Head of caudate nucleus (tissue), 42 donors: ENCODE measurements around the gene HOMER3.
"Not testable (repeated sequence)": the region's sequence is repeated elsewhere in the genome, so short reads cannot be mapped to it uniquely, and the experiment has no call there.

Experiments used
- DNase-seq, 42 donors: peaks; one replicate each; pipeline versions ENCODE4 v3.0.0 to v3.0.0-alpha.2; 2020 to 2021; ENCODE audit warnings: mixed read lengths in 7 of 42
- intact Hi-C: fragments of 100-400 bp; cut with DNase I; formaldehyde crosslinking; loops from one replicate; pipeline ENCODE4 v1.15.0; 2022

The HOMER3 gene

GRCh38 chr19:18932216-18932841 is 8.7 kb downstream of the HOMER3 start:
- intact Hi-C loops, result no loop called here
- DNase-seq, result peak; percentile 63 to 91 (median 81)

- no peak for DNase-seq
- intact Hi-C loops, result no loop called here
These were observed 9.5 kb downstream of the HOMER3 start for GRCh38 chr19:18931316-18932162.

GRCh38 chr19:18929311-18929710 is 11.7 kb downstream of the HOMER3 start:
- intact Hi-C loops, result loop anchor here (5.0 kb wide), 1 partner anchor 58 kb away; no protein-coding TSS in a partner anchor
- no peak for DNase-seq

GRCh38 chr19:18928018-18928805 is 12.8 kb downstream of the HOMER3 start:
- intact Hi-C loops, result loop anchor here (5.0 kb wide), 1 partner anchor 59 kb away; no protein-coding TSS in a partner anchor
- DNase-seq, result no peak

- no peak for DNase-seq
- intact Hi-C loops, result loop anchor here (5.0 kb wide), 1 partner anchor 63 kb away; no protein-coding TSS in a partner anchor
These were observed 16.3 kb downstream of the HOMER3 start for GRCh38 chr19:18924684-18925213.

GRCh38 chr19:18922228-18922985 is 18.6 kb downstream of the HOMER3 start:
- no peak for DNase-seq
- intact Hi-C loops, result no loop called here

- intact Hi-C loops, result no loop called here
- no peak for DNase-seq
These were observed 19.4 kb downstream of the HOMER3 start for GRCh38 chr19:18921593-18921992.

GRCh38 chr19:18920400-18920799 is 20.6 kb downstream of the HOMER3 start:
- intact Hi-C loops, result no loop called here
- no peak for DNase-seq

- intact Hi-C loops, result no loop called here
- DNase-seq, result no peak
These were observed 21.2 kb downstream of the HOMER3 start for GRCh38 chr19:18919900-18920214.

GRCh38 chr19:18919086-18919899 is 21.7 kb downstream of the HOMER3 start, which contains the start of the genes COPE and DDX49:
TSS of gene COPE (minus strand) at chr19:18919387. CDS start at chr19:18919348, 39 bp downstream.
TSS of gene DDX49 (plus strand) at chr19:18919715. CDS start at chr19:18919742, 27 bp downstream.
- DNase-seq, result peak; percentile 96 to 100 (median 99)
- intact Hi-C loops, result no loop called here

GRCh38 chr19:18917593-18917992 is 23.4 kb downstream of the HOMER3 start:
- DNase-seq, intact Hi-C loops: not testable (repeated sequence)

GRCh38 chr19:18915639-18916038 is 25.4 kb downstream of the HOMER3 start:
- peak; percentile 65 to 91 (median 82) for DNase-seq
- intact Hi-C loops, result no loop called here

- intact Hi-C loops, result no loop called here
- no peak for DNase-seq
These were observed 27.6 kb downstream of the HOMER3 start for GRCh38 chr19:18913466-18913865.

GRCh38 chr19:18912933-18913332 is 28.1 kb downstream of the HOMER3 start:
- no peak for DNase-seq
- intact Hi-C loops, result no loop called here

GRCh38 chr19:18910801-18911436 is 30.1 kb downstream of the HOMER3 start:
- intact Hi-C loops, result no loop called here

GRCh38 chr19:18910010-18910409 is 31.0 kb downstream of the HOMER3 start:
- intact Hi-C loops, result no loop called here
- DNase-seq, result no peak

More at GRCh38 chr19:18910801-18911436, 30.1 kb downstream of the HOMER3 start:
- DNase-seq, result no peak
